ENCODE measurements around the gene CWC27. TPM values are rescaled to one million over a fixed set of nuclear protein-coding genes. Genes with fewer than 3 reads are reported as not detected.

The CWC27 gene
- total RNA-seq, 2 experiments from 2014 or later = 31.4 to 33.7 TPM

GRCh38 chr5:64765804-64766504 is 2.8 kb upstream of the CWC27 start:
- POLR2A ChIA-PET = no interaction called here

GRCh38 chr5:64766941-64767340 is 1.8 kb upstream of the CWC27 start:
- peaks cover 9% of the 10 kb centered on the region for H3K36me3 Mint-ChIP-seq
- no peak for DNase-seq
- POLR2A ChIA-PET = interaction anchor here (1.4 kb wide), 1 partner anchor 267 kb away, joined by 3 read pairs; no protein-coding TSS in a partner anchor
- peak overlapping the region; percentile 100 for H3K4me3 Mint-ChIP-seq
- intact Hi-C loops (cut with micrococcal nuclease) = loop anchor here (5.0 kb wide), 2 partner anchors 130 to 270 kb away; no protein-coding TSS in a partner anchor
- CTCF ChIA-PET = interaction anchor here (1.0 to 6.7 kb wide), 3 partner anchors 8 to 131 kb away, joined by 3 to 40 read pairs (median 3); no protein-coding TSS in a partner anchor
- H3K9me3 Mint-ChIP-seq = no peaks in the 10 kb centered on the region
- H3K27me3 Mint-ChIP-seq = no peaks in the 10 kb centered on the region
- no peak overlapping the region for H3K27ac Mint-ChIP-seq
- peaks cover 38% of the 10 kb centered on the region for H3K4me1 Mint-ChIP-seq (ENCODE audit: low read depth)

More at GRCh38 chr5:64765804-64766504, 2.8 kb upstream of the CWC27 start:
- Mint-ChIP-seq H3K4me3 (no peak overlapping the region), H3K27me3 (no peaks in the 10 kb centered on the region), H3K36me3 (peaks cover 11% of the 10 kb centered on the region), H3K9me3 (no peaks in the 10 kb centered on the region), H3K4me1 (ENCODE audit: low read depth) (peaks cover 38% of the 10 kb centered on the region), H3K27ac (no peak overlapping the region)
- DNase-seq = no peak
- intact Hi-C loops (cut with micrococcal nuclease) = loop anchor here (5.0 kb wide), 2 partner anchors 129 to 271 kb away; no protein-coding TSS in a partner anchor
- CTCF ChIA-PET = interaction anchor here (0.6 to 6.7 kb wide), 4 partner anchors 7 to 130 kb away, joined by 3 to 40 read pairs (median 3); no protein-coding TSS in a partner anchor

GRCh38 chr5:64767959-64768357 is 772 bp upstream of the CWC27 start:
- intact Hi-C loops (cut with micrococcal nuclease) = loop anchor here (1.0 to 5.0 kb wide), 5 partner anchors 131 to 856 kb away; partner anchors contain the start of gene TRIM23
- ChIA-PET POLR2A (interaction anchor here (0.9 to 2.0 kb wide), 4 partner anchors 11 to 267 kb away, joined by 3 to 7 read pairs (median 3); no protein-coding TSS in a partner anchor), CTCF (interaction anchor here (1.6 to 6.7 kb wide), 2 partner anchors 9 to 16 kb away, joined by 3 to 40 read pairs; no protein-coding TSS in a partner anchor)
- H3K4me1 Mint-ChIP-seq (ENCODE audit: low read depth) = peaks cover 39% of the 10 kb centered on the region
- H3K9me3 Mint-ChIP-seq = no peaks in the 10 kb centered on the region
- H3K4me3 Mint-ChIP-seq = peak overlapping the region; percentile 100
- peak overlapping the region; percentile 94 for H3K27ac Mint-ChIP-seq
- H3K27me3 Mint-ChIP-seq = no peaks in the 10 kb centered on the region
- peak; percentile 41 for DNase-seq
- H3K36me3 Mint-ChIP-seq = peaks cover 9% of the 10 kb centered on the region

- Mint-ChIP-seq H3K27ac (no peak overlapping the region), H3K4me3 (peak overlapping the region; percentile 100), H3K4me1 (ENCODE audit: low read depth) (peaks cover 41% of the 10 kb centered on the region), H3K36me3 (peaks cover 6% of the 10 kb centered on the region), H3K9me3 (no peaks in the 10 kb centered on the region), H3K27me3 (no peaks in the 10 kb centered on the region)
- intact Hi-C loops (cut with micrococcal nuclease) = loop anchor here (2.0 to 5.0 kb wide), 3 partner anchors 133 to 713 kb away; no protein-coding TSS in a partner anchor
- no peak for DNase-seq
- CTCF ChIA-PET = interaction anchor here (1.3 to 6.7 kb wide), 2 partner anchors 14 to 136 kb away, joined by 3 to 40 read pairs; no protein-coding TSS in a partner anchor
- POLR2A ChIA-PET = no interaction called here
Measured at GRCh38 chr5:64769855-64770254, 1.1 kb downstream of the CWC27 start.

GRCh38 chr5:64771736-64772135 is 3.0 kb downstream of the CWC27 start:
- Mint-ChIP-seq H3K4me3 (no peak overlapping the region), H3K36me3 (peaks cover 8% of the 10 kb centered on the region), H3K27me3 (no peaks in the 10 kb centered on the region), H3K4me1 (ENCODE audit: low read depth) (peaks cover 28% of the 10 kb centered on the region), H3K27ac (no peak overlapping the region), H3K9me3 (no peaks in the 10 kb centered on the region)
- CTCF ChIA-PET = interaction anchor here (6.7 kb wide), 1 partner anchor 12 kb away, joined by 40 read pairs; no protein-coding TSS in a partner anchor
- POLR2A ChIA-PET = no interaction called here
- no peak for DNase-seq
- intact Hi-C loops (cut with micrococcal nuclease) = no loop called here

- CTCF ChIA-PET = no interaction called here
- DNase-seq = no peak
- Mint-ChIP-seq H3K4me1 (ENCODE audit: low read depth) (peaks cover 22% of the 10 kb centered on the region), H3K36me3 (peaks cover 11% of the 10 kb centered on the region), H3K27me3 (no peaks in the 10 kb centered on the region), H3K9me3 (no peaks in the 10 kb centered on the region), H3K27ac (no peak overlapping the region), H3K4me3 (no peak overlapping the region)
- intact Hi-C loops (cut with micrococcal nuclease) = no loop called here
- POLR2A ChIA-PET = no interaction called here
Measured at GRCh38 chr5:64773533-64773932, 4.8 kb downstream of the CWC27 start.

- POLR2A ChIA-PET = no interaction called here
- no peak overlapping the region for H3K4me3 Mint-ChIP-seq
Measured at GRCh38 chr5:64775291-64775690, 6.6 kb downstream of the CWC27 start.

GRCh38 chr5:64784451-64785025 is 15.8 kb downstream of the CWC27 start:
- intact Hi-C loops (cut with micrococcal nuclease) = loop anchor here (1.0 to 5.0 kb wide), 2 partner anchors 149 to 712 kb away; no protein-coding TSS in a partner anchor
- POLR2A ChIA-PET = no interaction called here
- Mint-ChIP-seq H3K27ac (no peak overlapping the region), H3K36me3 (peaks cover 16% of the 10 kb centered on the region), H3K27me3 (no peaks in the 10 kb centered on the region), H3K4me3 (no peak overlapping the region), H3K4me1 (ENCODE audit: low read depth) (peaks cover 2% of the 10 kb centered on the region), H3K9me3 (no peaks in the 10 kb centered on the region)
- CTCF ChIA-PET = interaction anchor here (0.6 to 6.4 kb wide), 14 partner anchors 9 to 777 kb away, joined by 3 to 67 read pairs (median 4); partner anchors contain the start of genes CWC27 and SREK1IP1
- DNase-seq = peak; percentile 77

More at GRCh38 chr5:64775291-64775690, 6.6 kb downstream of the CWC27 start:
- intact Hi-C loops (cut with micrococcal nuclease) = no loop called here
- DNase-seq = no peak
- no peak overlapping the region for H3K27ac Mint-ChIP-seq
- CTCF ChIA-PET = interaction anchor here (1.0 to 1.3 kb wide), 2 partner anchors 9 to 139 kb away, joined by 3 to 5 read pairs; no protein-coding TSS in a partner anchor
- peaks cover 19% of the 10 kb centered on the region for H3K36me3 Mint-ChIP-seq
- no peaks in the 10 kb centered on the region for H3K27me3 Mint-ChIP-seq
- no peaks in the 10 kb centered on the region for H3K9me3 Mint-ChIP-seq
- H3K4me1 Mint-ChIP-seq (ENCODE audit: low read depth) = peaks cover 14% of the 10 kb centered on the region

- ChIA-PET CTCF (interaction anchor here (1.1 to 6.4 kb wide), 2 partner anchors 151 to 155 kb away, joined by 4 to 67 read pairs; no protein-coding TSS in a partner anchor), POLR2A (no interaction called here)
- Mint-ChIP-seq H3K36me3 (peaks cover 13% of the 10 kb centered on the region), H3K9me3 (no peaks in the 10 kb centered on the region), H3K27me3 (no peaks in the 10 kb centered on the region), H3K4me3 (no peak overlapping the region), H3K27ac (no peak overlapping the region), H3K4me1 (ENCODE audit: low read depth) (no peaks in the 10 kb centered on the region)
- DNase-seq = no peak
- intact Hi-C loops (cut with micrococcal nuclease) = no loop called here
Measured at GRCh38 chr5:64786372-64786771, 17.6 kb downstream of the CWC27 start.

- CTCF ChIA-PET = no interaction called here
- H3K4me1 Mint-ChIP-seq (ENCODE audit: low read depth) = no peaks in the 10 kb centered on the region
- no peaks in the 10 kb centered on the region for H3K9me3 Mint-ChIP-seq
- POLR2A ChIA-PET = no interaction called here
- H3K27me3 Mint-ChIP-seq = no peaks in the 10 kb centered on the region
- H3K4me3 Mint-ChIP-seq = no peak overlapping the region
- intact Hi-C loops (cut with micrococcal nuclease) = no loop called here
- no peak for DNase-seq
- no peak overlapping the region for H3K27ac Mint-ChIP-seq
- peaks cover 17% of the 10 kb centered on the region for H3K36me3 Mint-ChIP-seq
Measured at GRCh38 chr5:64788156-64788555, 19.4 kb downstream of the CWC27 start.

GRCh38 chr5:64789457-64789856 is 20.7 kb downstream of the CWC27 start:
- Mint-ChIP-seq H3K9me3 (no peaks in the 10 kb centered on the region), H3K27ac (no peak overlapping the region), H3K4me3 (no peak overlapping the region), H3K27me3 (no peaks in the 10 kb centered on the region), H3K4me1 (ENCODE audit: low read depth) (no peaks in the 10 kb centered on the region), H3K36me3 (peaks cover 14% of the 10 kb centered on the region)
- POLR2A ChIA-PET = no interaction called here
- intact Hi-C loops (cut with micrococcal nuclease) = no loop called here
- CTCF ChIA-PET = no interaction called here
- DNase-seq = no peak

- Mint-ChIP-seq H3K27me3 (no peaks in the 10 kb centered on the region), H3K9me3 (no peaks in the 10 kb centered on the region), H3K36me3 (peaks cover 14% of the 10 kb centered on the region), H3K4me1 (ENCODE audit: low read depth) (no peaks in the 10 kb centered on the region), H3K27ac (no peak overlapping the region), H3K4me3 (no peak overlapping the region)
- ChIA-PET POLR2A (no interaction called here), CTCF (interaction anchor here (0.6 kb wide), 1 partner anchor 399 kb away, joined by 4 read pairs; no protein-coding TSS in a partner anchor)
- DNase-seq = no peak
- intact Hi-C loops (cut with micrococcal nuclease) = no loop called here
Measured at GRCh38 chr5:64790210-64790609, 21.5 kb downstream of the CWC27 start.

All from activated CD4-positive, alpha-beta memory T cell treated with anti-CD3 and anti-CD28 coated beads for 36 hours (primary cell).